Measurements from ENCODE around the gene RRP7A. TPM values are rescaled to one million over a fixed set of nuclear protein-coding genes. Genes with fewer than 3 reads are reported as not detected.
"Not testable (repeated sequence)": the region's sequence is repeated elsewhere in the genome, so short reads cannot be mapped to it uniquely, and the experiment has no call there.

The RRP7A gene
- total RNA-seq, 2 experiments from 2014 or later: 169 to 181 TPM

DNA sequence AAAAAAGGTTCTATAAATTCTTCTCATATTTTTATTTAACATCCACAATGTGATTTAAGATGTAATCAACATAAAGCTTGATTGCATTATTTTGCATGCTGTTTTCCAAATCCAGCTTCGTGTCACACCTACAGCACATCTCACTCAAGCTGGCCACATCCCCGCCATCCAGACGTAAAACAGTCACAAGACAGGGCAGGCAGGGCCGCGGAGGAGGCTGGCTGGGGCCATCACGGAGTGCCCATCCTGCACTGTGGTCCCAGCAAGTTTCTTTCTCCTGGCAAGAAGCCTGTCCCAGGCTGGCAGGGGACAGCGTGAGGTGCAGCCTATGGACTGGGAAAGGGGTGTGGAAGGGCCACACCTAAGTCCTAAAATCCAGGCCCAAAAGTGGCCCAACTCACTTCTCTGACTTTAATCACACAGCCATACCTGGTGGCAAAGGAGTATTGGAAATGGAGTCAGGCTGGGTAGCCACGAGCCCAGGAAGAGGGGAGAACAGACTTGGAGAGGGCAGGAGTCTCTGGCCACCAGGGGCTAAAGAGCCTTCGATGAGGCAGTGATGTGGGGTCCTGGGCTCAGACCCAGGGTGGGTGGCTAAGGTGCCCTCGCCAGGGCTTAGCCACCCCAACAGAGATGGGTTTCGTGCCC lies 11.1 kb downstream of the RRP7A start:
- POLR2A ChIA-PET: interaction anchor here (0.6 kb wide), 1 partner anchor 74 kb away, joined by 3 read pairs; no protein-coding TSS in a partner anchor
- CTCF ChIA-PET: not testable (repeated sequence)

DNA sequence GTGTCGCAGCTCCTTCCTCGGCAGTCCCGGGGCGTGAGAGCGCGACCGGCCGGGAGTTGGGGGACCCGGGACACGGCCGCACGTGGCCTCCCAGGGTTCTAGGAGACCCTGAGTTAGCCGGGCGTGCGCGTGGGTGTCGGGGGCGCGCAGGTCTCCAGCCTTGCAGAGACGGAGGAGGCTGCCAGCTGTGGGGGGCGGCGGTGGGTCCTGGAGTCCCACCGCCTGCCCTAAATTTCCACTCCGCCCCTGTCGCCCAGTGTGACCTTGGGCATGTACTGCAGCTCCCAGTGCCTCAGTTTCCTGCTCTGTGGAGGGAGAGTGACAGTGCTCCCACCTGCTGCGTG lies 18.8 kb downstream of the RRP7A start:
- ChIA-PET CTCF (no interaction called here), POLR2A (no interaction called here)

DNA sequence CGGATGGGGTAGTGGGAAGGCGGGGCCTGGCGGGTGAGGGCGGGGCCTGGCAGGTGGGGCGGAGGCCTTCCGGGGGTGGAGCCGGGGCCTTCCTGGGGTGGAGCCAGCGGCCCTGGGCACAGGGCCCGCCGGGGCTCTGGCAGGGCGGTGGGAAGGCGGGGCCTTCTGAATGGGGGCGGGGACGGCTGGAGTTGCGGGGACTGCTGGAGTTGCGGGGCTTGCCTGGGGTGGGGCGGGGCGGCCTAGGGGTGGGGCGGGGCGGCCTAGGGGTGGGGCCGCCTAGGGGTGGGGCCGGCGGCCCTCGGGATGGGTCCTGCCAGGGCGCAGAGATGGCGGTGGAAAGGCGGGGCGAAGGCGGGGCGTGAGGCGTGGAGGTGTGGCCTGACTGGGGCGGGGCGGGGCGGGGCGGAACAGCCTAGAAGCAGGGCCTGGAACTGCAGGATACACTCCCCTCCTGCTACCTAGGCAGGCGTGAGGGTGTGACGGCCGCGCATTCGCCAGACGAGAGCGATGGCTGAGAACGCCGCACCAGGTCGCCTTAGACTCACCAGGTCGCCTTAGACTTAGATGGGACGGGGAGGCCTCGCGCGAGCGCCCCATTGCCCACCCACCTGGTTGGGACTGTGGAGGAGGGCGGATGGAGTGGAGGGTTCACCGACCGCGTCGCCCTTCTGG lies 19.3 kb downstream of the RRP7A start:
- ChIA-PET POLR2A (no interaction called here), CTCF (no interaction called here)

DNA sequence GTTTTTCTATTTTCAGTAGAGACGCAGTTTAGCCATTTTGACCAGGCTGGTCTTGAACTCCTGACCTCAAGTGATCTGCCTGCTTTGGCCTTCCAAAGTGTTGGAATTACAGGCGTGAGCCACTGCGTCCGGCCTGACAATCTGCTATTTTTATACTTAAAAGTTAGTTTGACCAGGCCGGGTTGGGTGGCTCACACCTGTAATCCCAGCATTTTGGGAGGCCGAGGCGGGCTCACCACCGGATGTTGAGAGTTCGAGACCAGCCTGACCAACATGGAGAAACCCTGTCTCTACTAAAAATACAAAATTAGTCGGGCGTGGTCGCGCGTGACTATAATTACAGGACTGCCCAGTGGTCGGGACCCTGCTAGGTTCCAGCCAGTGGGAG lies 19.8 kb downstream of the RRP7A start:
- CTCF ChIA-PET: not testable (repeated sequence)
- POLR2A ChIA-PET: interaction anchor here (0.6 kb wide), 2 partner anchors 10 to 1198 kb away, joined by 5 to 7 read pairs; partner anchors contain the start of gene ZC3H7B

DNA sequence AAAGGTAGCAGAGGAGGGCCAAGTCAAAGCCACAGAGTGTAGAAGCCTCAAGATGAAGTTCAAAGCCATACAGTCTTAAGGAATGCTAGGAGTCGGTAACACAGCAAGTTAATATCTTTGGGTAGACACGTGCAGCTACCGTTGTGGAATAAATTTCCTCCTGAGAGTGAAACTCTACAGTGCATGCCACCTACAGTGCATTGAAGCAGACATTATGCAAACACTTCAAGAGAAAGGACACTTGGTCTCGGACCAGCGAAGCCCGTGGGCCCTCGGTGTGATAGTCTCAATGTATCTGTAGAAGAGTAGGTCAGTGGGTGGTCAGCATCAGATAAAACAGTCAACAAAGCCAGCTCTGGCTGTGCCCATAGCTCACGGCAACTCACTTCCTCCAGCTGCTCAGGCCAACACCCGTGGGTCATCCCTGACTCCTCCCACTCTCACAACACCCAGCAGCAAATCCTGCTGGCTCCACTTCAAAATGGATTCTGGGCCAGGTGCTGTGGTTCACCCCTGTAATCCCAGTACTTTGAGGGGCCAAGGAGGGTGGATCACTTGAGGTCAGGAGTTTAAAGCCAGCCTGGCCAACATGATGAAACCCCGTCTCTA lies 24.0 kb downstream of the RRP7A start:
- CTCF ChIA-PET, POLR2A ChIA-PET: not testable (repeated sequence)

DNA sequence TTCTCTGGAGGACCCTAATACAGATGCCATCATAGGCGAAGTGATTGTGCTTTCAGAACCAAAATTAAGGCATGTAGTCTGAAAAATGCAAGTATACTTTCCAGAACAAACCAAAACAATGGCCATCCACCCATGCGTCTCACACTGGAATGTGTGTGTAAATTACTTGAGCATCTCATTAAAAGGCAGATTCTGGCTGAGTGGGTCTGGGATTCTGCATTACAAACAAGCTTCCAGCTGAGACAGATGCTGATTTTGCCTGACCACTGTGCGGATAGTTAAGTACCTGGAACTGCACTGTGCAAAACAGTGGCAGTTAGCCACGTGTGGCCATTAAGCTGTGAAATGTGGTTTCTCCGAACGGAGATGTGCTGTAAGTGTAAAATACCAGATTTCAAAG lies 26.2 kb downstream of the RRP7A start:
- CTCF ChIA-PET: interaction anchor here (0.7 kb wide), 1 partner anchor 26 kb away, joined by 3 read pairs; no protein-coding TSS in a partner anchor
- POLR2A ChIA-PET: no interaction called here

DNA sequence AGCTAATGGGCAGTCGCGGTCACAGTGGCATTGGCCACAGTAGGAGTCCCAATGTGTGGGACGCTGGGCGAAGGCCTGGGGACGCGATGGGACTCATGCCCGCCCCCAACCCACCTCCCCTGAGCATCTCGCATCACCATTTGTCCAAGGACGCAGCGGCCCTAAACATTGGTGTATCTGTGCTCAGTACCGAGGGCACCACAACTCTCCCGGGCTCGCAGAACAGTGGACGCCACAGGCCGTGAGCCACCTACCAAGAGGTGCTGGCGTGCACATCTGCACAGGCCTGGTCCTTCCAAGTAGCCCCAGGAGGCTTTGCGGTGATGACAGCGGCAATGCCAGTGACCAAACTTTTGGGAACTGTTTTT lies 27.3 kb downstream of the RRP7A start:
- POLR2A ChIA-PET: no interaction called here
- CTCF ChIA-PET: no interaction called here

DNA sequence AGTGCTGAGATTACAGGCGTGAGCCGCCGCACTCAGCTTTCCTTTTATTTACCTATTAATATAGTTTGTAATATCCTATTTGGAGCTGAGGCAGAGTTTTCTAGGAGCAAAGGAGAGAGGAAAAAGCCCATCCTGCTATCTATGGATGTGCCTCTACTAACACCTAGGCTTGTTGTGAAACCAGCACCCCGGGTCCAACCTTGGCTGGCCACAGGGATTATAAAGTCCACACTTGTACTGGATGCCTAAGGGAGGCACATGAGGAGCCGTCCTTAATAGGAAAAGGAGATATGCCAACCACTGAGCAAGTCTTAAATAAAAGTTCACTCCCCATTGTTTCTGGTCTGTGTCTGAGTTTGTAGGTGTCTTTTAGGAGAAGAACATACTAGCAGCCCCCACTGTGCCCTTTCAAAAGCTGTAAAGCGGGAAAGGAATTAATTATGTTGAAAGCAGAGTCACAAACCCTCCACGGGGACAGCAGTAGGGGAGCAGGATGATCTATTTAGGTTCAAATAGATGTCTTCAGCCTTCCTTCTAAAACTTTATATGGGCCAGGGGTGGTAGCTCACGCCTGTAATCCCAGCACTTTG lies 29.3 kb downstream of the RRP7A start:
- ChIA-PET CTCF (no interaction called here), POLR2A (no interaction called here)

DNA sequence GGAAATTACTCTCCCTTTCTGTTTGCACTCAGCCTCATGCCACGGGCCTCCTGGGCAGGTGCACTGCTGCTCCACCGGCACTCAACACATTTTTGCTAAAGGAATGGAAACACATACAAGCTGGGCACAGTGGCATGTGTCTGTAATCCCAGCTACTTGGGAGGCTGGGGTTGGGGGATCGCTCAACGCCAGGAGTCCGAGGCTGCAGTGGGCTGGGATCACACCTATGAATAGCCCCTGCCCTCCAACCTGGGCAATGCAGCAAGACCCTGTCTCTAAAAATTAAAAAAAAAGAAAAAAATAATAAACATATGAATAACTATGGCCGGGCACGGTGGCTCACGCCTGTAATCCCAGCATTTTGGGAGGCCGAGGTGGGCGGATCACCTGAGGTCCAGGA lies 30.6 kb downstream of the RRP7A start:
- ChIA-PET POLR2A (no interaction called here), CTCF (interaction anchor here (0.7 kb wide), 1 partner anchor 264 kb away, joined by 4 read pairs; no protein-coding TSS in a partner anchor)

DNA sequence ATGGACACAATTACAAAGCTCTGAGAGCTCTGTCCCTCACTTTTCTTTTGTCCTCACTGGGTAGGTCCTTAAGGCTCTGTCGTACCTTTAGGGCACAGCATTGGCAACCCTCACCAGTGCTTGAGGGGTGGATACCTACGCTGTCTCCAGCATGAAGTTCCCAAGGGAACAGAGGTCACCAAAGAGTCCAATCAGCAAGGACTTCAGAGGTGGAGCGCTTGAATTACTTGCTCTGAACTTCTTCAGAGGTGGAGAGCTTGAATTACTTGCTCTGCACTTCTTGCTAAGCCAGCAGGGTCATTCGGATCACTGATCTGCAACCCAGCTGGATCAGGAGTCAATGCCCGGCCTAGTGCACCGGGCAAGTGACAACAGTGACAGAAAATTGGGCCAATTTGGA lies 35.1 kb downstream of the RRP7A start:
- ChIA-PET POLR2A (no interaction called here), CTCF (interaction anchor here (0.6 kb wide), 1 partner anchor 541 kb away, joined by 3 read pairs; no protein-coding TSS in a partner anchor)

DNA sequence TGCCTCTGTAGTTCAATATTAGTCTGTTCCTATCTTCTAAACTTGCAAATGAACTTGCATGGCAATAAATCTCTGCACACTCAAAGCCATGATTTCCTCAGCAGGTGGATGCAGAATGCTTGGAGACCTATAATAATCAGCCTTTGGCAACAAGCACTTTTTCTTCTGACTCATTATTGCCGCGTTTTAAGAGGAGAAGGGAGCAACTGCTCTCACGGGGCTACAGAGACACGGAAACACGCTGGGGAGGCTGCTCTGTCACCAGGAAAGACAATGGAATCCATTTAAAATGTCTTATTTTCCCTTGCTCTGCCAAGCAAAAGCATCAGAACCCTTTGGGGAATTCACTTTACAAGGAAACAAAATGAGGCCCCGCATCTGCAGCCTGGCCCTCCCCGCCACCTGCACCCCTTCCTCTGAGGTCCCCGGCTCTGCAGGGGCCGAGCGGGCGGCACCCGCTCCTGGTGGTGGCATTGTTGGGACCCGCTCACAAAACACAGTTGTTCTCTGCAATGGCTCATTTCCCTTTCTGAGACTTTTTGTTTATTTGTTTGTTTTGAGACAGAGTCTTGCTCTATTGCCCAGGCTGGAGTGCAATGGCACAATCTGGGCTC lies 35.9 kb downstream of the RRP7A start:
- POLR2A ChIA-PET, CTCF ChIA-PET: not testable (repeated sequence)

DNA sequence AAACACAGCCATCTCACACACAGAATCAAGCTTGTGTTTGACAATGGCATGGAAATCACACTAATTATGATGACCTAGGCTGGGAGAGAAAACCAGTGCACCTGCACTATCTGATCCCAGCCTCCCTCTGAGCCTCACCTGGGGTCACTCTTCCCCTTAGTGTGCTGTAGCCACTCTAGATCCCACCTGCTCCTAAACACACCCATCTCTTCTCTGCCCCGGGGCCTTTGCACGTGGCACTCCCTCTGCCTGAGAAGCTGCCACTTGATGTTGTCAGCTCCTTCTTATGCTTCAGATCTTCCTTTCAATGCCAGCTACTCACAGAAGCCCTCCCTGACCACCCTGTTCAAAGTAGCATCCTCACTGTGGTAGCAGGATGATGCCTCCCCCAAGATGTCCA lies 44.5 kb downstream of the RRP7A start:
- ChIA-PET CTCF (interaction anchor here (0.6 kb wide), 1 partner anchor 16 kb away, joined by 3 read pairs; no protein-coding TSS in a partner anchor), POLR2A (no interaction called here)

DNA sequence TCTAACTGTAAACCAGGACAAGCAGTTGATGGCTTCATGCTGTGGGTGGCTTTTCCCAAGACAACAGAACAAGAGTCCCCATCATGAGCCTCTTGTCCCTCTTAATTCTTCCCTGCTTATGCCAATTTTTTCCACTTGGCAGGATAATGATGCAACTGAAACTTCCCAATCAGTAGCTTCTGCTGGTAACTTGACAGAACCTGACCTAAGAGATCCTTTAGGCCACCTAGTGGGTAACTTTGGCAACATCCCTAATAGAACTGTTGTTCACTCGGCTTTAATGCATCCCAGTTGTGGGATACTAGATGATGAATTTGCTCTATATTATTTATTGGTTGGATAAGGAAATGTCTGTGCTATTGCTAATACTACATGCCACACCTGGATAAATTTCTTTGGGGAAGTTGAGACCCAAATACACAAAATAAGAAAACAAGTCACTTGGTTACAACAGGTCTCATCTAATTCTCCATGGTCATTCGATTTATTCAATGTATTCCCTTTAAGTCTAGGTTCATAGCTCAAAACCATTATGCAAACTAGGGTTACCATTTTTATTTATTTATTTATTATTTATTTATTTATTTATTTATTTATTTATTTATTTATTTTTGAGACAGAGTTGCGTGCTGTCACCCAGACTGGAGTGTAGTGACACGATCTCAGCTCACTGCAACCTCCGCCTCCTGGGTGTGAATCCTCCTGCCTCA lies 46.0 kb downstream of the RRP7A start:
- CTCF ChIA-PET: interaction anchor here (0.6 to 1.6 kb wide), 6 partner anchors 8 to 306 kb away, joined by 3 to 4 read pairs (median 3); no protein-coding TSS in a partner anchor
- POLR2A ChIA-PET: no interaction called here

DNA sequence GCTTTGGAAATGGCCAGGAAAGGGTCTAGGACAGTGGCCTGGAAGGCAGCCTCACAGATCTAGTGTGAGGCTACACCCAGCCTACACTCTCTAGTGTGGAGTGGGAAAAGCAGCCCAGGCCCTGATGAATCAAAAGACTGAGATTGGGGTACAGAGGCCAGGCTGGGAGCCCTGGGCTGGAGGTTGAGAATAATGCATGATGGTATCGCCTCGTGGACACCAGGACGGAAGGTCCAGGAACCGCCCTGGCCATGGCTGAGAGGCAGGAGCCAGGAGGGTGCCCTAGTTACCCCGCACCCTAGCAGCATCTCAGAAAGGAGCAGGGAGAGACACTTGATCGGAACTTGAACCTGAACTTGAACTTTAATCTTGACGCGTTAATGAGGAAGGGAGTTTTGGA lies 46.9 kb downstream of the RRP7A start:
- CTCF ChIA-PET: interaction anchor here (0.5 to 1.6 kb wide), 3 partner anchors 13 to 305 kb away, joined by 3 to 4 read pairs (median 3); no protein-coding TSS in a partner anchor
- POLR2A ChIA-PET: no interaction called here

DNA sequence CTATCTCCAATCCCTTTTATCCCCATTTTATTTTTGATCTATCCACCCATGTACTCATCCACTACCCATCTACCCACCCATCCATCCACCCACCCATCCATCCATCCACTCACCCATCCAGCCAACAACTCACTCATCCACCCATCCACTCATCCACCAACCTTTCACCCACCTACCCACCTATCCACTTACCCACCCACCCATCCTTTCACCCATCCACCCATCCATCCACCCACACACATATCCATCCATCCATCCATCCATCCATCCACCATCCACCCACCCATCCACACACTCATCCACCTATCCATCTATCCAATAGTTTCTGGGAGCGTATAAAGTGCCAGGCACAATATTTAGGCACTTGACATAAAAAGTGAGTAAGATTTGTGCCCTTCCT lies 48.2 kb downstream of the RRP7A start:
- CTCF ChIA-PET: interaction anchor here (0.5 kb wide), 1 partner anchor 505 kb away, joined by 3 read pairs; no protein-coding TSS in a partner anchor
- POLR2A ChIA-PET: no interaction called here

DNA sequence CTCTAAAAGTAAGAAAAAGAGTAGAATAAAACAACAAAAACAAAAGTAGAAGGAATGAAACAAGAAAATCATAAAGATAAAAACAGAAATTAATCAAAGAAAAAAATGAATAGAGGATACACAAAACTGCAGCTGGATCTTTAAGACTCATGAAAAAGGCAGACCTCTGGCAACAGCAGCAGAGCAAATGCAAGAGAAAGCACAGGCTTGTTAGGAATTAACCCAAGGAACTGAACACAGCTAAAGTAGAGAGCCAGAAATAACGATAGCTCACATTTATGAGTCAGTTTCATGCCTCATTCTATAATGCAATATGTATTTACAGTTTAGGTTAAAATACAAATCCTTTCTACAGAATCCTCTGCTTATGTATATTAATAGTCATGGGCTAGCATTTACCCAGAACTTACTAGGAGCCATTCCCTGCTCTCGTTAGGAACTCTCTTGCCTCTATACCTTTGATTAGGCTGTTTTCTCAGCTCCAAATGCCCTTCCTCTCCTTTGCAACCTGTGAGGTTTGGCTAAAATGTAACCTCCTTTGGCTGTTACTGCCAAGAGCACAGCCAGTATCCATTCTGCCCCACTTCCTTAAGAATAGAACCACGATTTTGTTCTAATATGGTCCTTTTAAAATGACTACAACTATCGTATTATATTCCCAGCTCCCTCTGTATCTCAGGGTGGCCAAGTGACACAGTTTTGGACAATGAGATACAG lies 49.1 kb downstream of the RRP7A start:
- CTCF ChIA-PET: interaction anchor here (0.7 kb wide), 1 partner anchor 315 kb away, joined by 3 read pairs; no protein-coding TSS in a partner anchor
- POLR2A ChIA-PET: interaction anchor here (0.6 kb wide), 1 partner anchor 247 kb away, joined by 3 read pairs; no protein-coding TSS in a partner anchor

DNA sequence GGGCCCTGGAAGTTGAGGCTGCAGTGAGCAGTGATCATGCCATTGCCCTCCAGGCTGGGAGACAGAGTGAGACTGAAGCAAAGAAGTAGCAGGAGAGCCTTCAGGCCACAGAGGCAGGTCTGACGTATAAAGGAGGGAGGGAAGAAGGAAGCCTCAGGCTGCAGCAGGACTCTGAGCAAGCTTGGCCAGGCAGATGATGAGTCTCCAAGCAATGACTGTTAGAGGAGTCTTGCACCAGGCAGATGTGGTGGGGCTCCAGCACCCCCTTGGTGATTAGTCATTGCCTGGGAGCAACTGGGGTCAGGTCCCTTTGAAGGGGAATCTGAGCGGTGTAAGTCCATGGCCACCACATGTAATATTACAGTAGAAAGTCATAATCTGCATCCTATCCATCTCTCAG lies 50.8 kb downstream of the RRP7A start:
- ChIA-PET POLR2A (no interaction called here), CTCF (no interaction called here)

DNA sequence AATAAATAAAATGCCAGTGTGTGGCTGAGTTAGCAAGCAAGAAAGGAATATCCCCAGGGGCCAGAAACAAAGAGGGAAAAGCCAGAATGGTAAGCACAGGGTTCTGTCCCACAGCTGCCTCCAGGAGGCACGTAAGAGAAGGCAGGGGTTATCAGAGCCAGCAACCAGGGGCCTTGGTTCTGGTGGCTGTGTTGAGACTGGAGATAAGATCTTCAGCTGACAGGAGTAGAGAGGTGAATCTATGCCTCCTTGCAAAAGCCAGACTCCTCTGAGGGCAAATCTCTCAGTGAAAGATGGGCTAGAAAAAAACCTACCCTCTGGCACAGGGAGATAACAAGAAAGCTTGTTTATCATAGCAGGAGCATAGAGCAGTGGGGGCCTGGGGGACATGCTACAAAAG lies 57.6 kb downstream of the RRP7A start:
- ChIA-PET POLR2A (no interaction called here), CTCF (no interaction called here)

DNA sequence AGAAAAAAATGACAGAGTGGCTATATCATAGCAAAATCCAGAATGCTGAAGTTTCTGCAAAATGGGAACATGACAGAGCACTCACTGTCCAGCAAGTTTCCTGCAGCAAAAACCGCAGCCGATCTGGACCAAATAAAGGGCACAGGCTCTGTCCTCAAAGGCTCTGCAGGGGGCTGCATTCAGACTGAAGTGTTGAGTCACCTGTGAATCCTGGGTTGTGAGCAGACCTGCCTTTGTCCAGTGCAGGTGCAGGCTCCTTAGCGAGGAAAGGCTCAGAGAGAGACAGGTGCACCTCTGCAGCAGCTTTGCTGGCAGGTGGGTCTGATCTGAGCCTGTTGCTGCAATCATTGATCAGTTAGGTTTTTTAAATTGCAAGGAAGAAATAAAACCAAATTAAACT lies 58.1 kb downstream of the RRP7A start:
- ChIA-PET CTCF (no interaction called here), POLR2A (no interaction called here)
